ENCODE measurements around the gene F8. TPM values are rescaled to one million over a fixed set of nuclear protein-coding genes. Genes with fewer than 3 reads are reported as not detected.
"Not testable (repeated sequence)": the region's sequence is repeated elsewhere in the genome, so short reads cannot be mapped to it uniquely, and the experiment has no call there.

F8 gene
- total RNA-seq, 1 experiment from 2014 or later: 1.9 TPM

GRCh38 chrX:155031657-155032056 lies 9.1 kb upstream of the F8 start:
- DNase-seq (ENCODE audit: low read depth): no peak

DNA sequence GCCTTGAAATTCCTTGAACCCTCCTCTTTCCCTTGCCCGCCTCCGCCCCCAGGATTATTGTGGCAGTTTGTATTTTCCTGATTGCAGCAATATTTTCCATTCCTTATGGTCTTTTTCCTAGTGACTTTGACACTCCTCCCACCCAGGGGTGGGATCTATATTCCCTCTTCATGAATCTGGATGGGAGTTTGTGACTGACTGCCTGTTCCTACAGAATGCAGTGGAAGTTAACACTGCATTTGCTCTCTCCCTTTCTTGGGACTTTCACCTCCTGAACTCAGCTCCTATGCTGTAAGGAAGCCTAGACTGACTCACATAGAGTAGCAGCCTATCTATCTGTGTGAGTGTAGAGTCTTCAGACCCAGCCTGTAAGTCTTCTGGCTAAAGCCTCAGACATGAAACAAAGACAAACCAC lies 6.4 kb upstream of the F8 start:
- peak; percentile 9 for DNase-seq (ENCODE audit: low read depth)

DNA sequence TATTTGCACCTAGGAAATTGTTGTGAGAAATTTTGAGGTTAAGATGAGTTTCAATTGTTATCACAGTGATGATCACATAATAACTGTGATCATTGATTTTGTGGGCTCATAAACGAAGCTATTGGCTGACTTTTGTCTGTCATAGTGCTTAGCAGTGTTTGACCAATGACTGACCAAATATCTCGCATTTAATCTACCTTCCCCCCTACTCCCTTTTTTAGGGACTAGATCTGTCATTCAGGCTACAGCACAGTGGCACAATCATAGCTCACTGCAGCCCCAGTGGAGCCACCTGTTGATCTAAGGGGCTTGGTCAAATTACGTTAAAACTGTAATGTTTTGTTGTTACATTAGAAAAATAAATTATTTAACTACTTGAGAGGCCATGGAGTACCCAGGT lies 5.6 kb upstream of the F8 start:
- DNase-seq (ENCODE audit: low read depth): no peak

DNA sequence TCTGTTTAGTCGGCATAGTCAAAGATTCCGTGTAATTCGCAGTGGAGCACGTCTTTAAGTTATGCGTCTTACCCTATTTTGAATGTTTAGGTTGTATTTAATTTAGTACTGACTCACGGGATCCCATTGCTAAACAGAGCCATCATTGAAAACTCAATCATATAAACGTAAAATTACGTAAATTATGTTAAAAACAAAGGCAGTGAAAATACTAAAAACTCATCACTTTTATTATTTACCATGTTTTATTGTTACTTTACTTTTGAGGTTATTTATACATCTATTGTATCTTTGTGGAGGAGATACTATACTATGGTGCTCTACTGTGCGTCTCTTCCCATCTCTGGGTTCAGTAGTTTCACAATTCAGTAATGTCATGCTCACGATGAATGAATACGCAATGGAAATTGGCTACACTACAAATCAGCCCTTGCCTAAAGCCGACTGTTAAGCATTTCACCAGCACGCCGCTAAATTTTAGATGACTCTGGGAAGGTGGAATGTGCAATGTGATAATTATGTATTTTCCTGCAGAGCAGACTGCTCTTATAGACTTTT lies 5.1 kb upstream of the F8 start:
- DNase-seq (ENCODE audit: low read depth): peak; percentile 44

DNA sequence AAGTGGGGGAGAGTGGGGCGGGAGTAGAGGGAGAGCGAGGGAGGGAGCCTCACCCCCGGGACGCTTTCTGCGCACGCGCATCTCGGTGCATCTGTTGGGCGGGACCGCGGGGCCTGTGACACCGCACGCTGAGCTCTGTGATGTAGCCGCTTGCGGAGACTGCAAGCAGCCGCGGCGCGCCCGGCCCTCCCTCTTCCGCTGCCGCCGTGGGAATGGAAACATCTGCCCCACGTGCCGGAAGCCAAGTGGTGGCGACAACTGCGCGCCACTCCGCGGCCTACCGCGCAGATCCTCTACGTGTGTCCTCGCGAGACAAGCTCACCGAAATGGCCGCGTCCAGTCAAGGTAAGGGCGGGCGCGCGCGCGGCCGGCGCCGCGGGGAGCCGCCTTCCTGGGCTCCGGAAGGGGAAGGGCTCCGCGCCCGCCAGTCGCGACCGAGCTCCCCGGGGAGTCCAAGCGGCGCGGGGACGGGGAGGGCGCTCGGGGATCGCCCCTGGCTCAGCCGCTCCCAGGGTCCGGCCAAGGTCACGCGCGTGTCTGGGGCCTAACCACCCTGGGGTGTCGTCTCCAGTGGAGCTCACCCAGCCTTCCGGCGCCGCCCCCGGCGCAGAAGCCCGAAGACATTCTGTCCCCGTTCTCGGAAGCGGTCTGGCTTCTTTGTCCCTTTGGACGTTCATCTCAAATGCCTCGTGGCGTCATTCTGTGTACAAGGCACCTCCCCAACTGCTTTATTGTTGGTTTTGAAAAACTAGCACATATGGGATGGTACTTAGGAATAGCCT lies 4.4 kb upstream of the F8 start, which contains the start of gene FUNDC2:
Gene FUNDC2, plus strand, starts transcription at position 118 of the 782 bp plus-strand sequence. Its CDS starts 95 bp downstream, at position 213.
- DNase-seq (ENCODE audit: low read depth): peak; percentile 88

- no peak for DNase-seq (ENCODE audit: low read depth)
Measured at GRCh38 chrX:155026420-155026726, 3.9 kb upstream of the F8 start.

DNA sequence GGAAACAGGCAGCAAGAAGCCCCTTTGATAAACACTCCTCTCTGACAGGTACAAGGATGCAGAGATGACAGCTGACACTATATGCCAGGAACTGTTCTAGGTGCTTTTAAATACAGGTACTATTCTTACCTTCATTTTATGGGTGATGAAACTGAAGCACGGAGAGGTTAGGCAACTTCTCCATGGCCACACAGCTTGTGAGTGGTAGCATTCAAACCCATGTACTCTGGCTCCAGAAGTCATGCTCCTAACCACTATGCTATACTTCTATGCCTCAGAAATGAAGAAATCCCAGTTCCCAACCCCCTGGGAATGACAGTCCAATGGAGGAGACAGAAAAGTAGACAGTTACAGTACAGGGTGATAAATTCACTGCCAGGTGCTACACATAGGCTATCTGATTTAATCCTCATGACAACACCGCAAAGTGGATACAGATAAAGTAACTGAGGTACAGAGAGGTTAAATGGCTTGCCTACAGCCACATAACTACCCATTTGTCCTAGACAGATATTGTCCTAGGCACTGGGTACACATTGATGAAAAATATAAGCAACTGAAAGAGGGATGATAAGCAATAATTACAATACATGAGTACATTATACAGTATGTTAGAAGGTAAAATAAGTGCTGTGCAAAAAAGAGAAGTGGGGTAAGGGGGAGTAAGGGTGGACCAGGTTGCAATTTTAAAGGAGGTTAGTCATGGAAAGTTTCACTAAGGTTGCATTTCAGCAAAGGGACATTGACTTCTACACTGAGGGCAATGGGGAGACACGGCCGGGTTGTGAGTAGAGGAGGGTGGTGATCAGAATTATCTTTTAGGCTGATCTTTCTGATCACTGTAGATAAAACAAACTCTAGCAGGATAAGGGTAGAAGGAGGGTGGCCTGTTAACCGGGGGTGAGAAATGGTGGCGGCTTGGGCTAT lies 1.6 kb upstream of the F8 start:
- no peak for DNase-seq (ENCODE audit: low read depth)

DNA sequence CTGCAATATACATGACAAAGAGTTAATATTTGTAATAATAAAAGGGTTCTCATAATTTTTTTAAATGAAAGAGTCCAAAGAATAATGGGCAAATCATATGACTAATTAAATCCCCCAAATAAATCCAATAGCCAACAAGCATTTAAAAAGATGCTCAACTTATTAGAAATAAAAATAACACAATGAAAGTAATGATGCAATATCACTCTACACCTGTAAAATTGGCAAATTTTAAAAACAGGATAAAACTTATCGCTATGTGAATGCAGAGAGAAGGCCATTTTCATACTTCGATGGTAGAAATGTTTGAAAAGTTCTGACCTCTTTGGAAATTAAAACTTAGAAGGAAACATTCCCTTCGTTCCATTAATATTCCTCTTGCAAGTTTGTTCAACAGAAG lies 1.9 kb downstream of the F8 start:
- no peak for DNase-seq (ENCODE audit: low read depth)

DNA sequence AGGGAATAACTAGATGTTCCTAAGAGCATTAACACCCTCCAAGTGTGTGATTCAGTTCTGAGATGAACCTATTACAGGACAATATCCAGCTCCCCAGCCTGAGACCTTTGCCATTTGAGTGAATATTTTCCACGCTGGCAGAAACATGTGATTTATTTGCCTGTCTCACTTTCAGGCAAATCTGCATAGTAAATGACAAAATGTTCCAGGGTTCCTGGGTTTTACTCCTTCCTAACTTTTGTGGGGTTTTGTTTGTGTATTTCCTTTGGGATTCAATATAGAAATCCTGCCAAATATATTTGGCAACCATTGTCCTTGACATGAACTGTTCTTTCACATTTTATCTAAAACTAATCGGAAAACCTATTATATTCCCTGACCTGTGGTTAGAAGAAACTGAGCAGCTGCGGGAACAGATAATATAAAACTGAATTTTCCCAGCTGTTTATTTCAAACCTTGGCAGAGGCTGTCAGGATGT lies 12.5 kb downstream of the F8 start:
- DNase-seq (ENCODE audit: low read depth): no peak

- not testable (repeated sequence) for DNase-seq (ENCODE audit: low read depth)
Measured at GRCh38 chrX:155008578-155008977, 13.9 kb downstream of the F8 start.

DNA sequence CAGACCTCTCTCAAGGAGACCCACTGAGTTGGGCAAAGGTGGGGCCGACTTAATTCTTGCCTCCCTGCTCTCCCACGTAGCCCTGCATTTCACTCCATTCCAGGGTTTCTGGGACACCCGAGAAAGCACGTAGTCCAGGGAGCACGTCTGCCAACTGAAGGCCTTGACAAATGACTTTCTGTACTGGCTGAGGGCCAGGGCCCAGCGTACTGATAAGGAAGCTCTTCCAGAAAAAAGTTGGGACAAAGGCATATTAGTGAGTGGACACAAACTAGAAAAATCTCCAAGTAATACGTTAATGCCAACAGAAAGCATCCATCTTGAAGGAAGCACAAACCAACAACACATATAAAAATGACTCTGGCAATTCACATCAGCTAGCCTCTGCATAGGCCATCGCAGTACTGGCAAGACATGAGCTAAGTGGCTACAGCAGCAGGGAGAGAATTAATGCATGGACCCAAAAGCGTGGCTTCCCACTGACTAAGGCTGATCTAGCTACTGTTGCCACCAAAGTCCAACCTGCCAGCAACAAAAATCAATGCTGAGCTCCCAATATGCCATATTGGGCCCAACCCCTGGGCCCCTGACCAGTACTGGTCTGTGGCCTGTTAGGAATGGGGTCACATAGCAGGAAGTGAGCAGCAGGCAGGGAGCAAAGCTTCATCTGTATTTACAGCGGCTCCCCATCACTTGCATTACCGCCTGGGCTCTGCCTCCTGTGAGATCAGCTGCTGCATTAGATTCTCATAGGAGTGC lies 15.4 kb downstream of the F8 start:
- not testable (repeated sequence) for DNase-seq (ENCODE audit: low read depth)

DNA sequence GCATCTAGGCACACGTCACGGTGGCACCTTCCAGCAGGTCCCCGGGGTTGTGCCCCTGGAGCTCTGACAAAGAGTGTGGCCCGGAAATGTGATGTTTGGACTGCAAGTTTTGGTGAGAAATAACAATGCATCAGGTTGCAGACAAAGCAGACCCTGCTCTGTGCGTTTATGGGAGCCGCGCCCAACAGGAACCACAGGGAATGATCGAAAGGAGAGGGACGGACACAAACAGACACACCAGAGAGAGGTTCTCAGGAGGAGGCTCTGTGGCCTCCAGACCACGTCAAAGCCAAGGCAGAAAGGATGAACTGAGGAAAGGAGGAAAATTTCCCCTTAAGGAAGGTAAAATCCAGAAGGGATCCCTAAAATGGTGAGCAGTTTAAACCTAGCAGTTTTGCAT lies 16.1 kb downstream of the F8 start:
- not testable (repeated sequence) for DNase-seq (ENCODE audit: low read depth)

DNA sequence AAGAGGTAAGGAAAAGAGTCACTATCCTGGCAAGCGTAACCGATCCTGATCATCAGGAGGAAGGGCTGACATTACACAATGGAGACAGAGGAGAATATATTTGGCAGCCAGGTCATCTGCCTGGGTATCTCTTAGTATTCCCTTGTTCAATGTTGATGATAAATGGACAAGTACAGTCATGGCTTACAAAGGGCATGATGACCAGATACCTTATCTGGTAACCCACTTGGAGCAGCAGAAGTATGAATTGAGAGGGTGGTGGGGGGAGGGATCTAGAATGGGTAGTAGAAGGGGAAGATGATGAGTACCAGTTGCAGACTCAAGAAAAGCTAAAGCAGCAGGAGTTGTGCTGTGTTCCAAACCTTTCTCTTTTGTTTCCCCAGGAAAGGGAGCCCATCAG lies 17.3 kb downstream of the F8 start:
- DNase-seq (ENCODE audit: low read depth): no peak

DNA sequence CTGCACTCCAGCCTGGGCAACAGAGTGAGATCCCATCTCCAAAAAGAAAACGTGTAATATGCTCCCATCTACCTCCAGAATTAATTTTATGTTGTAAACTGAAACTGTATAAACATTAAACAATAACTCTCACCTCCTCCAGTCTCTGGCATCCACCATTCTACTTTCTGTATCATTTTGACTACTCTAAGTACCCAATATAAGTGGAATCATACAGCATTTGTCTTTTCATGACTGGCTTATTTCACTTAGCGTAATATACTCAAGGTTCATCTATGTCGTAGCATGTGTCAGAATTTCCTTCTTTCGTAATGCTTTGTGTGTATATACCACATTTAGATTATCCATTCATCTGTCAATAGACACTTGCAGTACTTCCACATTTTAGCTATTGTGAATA lies 20.6 kb downstream of the F8 start:
- no peak for DNase-seq (ENCODE audit: low read depth)

DNA sequence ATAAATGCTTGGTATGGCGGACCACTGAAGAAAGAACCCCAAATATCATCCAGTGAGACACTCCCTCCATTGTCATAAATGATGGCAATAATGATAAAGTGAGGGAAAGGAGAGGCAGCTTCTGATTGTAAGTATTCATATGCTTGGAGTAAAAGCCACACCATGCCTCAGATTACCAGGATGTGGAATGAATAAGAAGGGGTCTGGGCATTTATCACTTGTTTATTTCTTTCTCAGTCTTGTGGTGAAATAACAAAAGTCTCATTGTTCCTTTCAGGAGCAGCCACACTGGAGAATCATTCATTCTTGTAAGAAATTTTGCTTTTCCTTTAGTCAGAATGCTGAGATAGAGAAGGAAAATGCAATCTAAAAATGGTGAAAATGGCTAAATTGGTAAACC lies 21.7 kb downstream of the F8 start:
- DNase-seq (ENCODE audit: low read depth): no peak

DNA sequence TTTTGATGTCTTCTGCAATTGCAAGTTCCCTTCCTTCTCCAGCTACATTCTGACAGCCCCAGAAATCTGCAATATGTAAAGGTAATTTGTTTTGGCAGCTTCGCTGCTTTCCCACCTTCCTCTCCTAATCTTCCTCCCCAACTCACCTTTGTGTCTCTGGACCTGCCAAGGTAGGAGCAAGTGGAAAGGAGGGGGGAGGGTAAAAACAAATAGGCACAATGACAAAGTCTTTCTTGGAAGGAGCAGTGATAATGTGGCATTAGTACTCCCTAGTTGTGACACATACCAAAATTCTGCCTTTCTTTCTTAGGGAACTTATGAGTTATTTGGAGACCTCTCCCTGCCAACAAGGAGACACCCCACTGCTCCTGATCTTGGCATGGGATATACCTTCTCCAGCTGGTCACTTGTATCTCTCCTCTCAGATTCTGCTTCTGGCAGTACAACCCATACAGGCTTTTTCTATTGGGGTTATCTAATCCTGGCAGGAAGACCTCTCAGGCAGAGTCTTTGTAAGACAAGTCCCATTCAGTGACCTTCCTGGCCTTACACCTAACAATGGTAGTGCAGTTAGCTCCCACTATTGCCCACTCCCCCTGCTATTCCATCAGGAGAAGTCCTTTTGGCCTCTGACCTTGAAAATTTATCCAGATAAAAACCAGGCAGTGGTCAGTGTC lies 24.2 kb downstream of the F8 start:
- no peak for DNase-seq (ENCODE audit: low read depth)

GRCh38 chrX:154991476-154991875 lies 31.0 kb downstream of the F8 start:
- no peak for DNase-seq (ENCODE audit: low read depth)

DNA sequence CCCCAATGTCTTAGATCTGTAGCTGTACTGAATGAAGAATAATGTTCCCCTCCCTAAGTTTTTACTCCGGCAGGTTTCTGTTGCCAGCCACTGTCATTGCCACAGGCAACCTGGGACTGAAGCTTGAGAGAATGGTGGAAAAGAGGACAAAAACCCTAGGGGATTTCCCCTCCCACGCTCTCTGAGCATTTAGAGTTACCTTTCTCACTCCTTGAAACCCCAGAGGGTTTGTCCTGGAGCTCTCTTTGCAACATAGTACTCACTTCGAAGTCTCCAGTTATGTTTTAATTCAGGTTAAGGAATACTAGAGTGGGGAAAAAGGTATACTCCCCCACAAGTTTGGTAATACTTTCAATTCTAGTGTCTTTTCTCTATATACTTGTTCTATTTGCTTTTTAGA lies 31.5 kb downstream of the F8 start:
- DNase-seq (ENCODE audit: low read depth): no peak

DNA sequence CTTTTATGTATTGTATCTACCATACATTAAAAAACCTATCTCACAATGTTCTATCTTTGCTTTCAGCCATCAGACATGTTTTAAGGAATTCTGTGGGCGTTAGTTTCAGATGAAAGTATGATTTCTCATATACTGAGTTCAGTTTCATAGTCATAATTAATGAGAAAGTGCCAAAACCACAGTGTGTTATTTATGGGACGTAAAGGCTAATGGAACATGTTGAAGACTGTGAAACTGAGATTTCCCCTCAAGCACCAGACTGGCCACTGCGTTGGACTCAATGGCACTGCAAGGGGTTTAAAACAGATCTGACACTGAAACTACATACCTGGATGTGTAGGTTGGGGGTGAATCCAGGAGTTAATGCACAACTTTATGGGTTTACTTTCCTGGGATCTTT lies 32.0 kb downstream of the F8 start:
- DNase-seq (ENCODE audit: low read depth): no peak

DNA sequence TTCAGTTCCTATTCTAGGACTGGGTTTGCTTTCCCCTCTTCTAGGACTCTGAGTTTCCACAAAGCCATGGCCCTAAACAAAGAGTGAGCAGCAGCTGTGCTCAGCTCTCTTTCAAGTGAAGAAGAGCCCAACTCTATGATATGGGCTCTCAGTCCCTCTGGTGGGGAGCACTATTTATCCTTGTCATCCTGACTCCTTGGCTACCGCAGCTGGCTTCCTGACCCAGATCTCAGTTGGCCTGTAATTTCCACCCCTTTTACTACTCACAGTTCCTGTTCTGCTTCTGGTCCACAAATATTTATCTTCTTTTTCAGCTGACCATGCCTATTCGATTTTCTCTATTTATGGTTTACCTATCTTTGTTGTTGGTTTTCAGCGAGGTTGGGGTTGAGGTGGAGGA lies 33.8 kb downstream of the F8 start:
- no peak for DNase-seq (ENCODE audit: low read depth)

- no peak for DNase-seq (ENCODE audit: low read depth)
Measured at GRCh38 chrX:154987940-154988339, 34.6 kb downstream of the F8 start.
